MCF 10A (cell line): ENCODE measurements around the gene GPC6. TPM values are rescaled to one million over a fixed set of nuclear protein-coding genes. Genes with fewer than 3 reads are reported as not detected.

Experiments
- BruUV-seq: library from RNA; stranded (reverse); fragments of 400-500 nt; replicated peaks from 2 replicates; lab custom pipeline; 2021; lab: Mats Ljungman, UMichigan
- CTCF ChIA-PET: fragments of 300-600 bp; sonication (Branson Sonifier 250); formaldehyde crosslinking; extraction: SDS; loops from one replicate; lab custom pipeline; 2021; ENCODE audit warnings: antibody characterized with exemption, inconsistent platforms; lab: Yijun Ruan, JAX
- POLR2A ChIA-PET: fragments of 300-600, 350-650 bp; sonication (Branson Sonifier 250); formaldehyde crosslinking; extraction: SDS; loops from one replicate; lab custom pipeline; 2020; ENCODE audit warnings: antibody characterized with exemption, inconsistent platforms; lab: Yijun Ruan, JAX
- DNase-seq: peaks from one replicate; pipeline ENCODE4 v3.0.0-alpha.2; 2018; ENCODE audit not compliant: unreplicated experiment
- H3K27ac Mint-ChIP-seq: one replicate; pipeline ENCODE4 v1.8.0; 2022; ENCODE audit warnings: mild to moderate bottlenecking, low read depth, mixed read lengths; ENCODE audit not compliant: unreplicated experiment
- H3K27me3 Mint-ChIP-seq: one replicate; pipeline ENCODE4 v1.8.0; 2022; ENCODE audit warnings: mixed read lengths; ENCODE audit not compliant: insufficient read depth, unreplicated experiment
- H3K36me3 Mint-ChIP-seq: one replicate; pipeline ENCODE4 v1.8.0; 2022; ENCODE audit warnings: mild to moderate bottlenecking, moderate library complexity, mixed read lengths; ENCODE audit not compliant: insufficient read depth, unreplicated experiment
- H3K4me1 Mint-ChIP-seq: one replicate; pipeline ENCODE4 v1.8.0; 2022; ENCODE audit warnings: mixed read lengths; ENCODE audit not compliant: insufficient read depth, unreplicated experiment
- H3K4me3 Mint-ChIP-seq: one replicate; pipeline ENCODE4 v1.8.0; 2022; ENCODE audit warnings: mild to moderate bottlenecking, moderate library complexity, mixed read lengths; ENCODE audit not compliant: unreplicated experiment
- H3K9me3 Mint-ChIP-seq: one replicate; pipeline ENCODE4 v1.8.0; 2022; ENCODE audit warnings: mixed read lengths; ENCODE audit not compliant: unreplicated experiment
- intact Hi-C: fragments of 100-400 bp; cut with micrococcal nuclease; formaldehyde crosslinking; loops from 2 replicates; pipeline ENCODE4 v1.14.1; 2022
- total RNA-seq: library from RNA; stranded (reverse); gene quantifications from 2 replicates; pipeline ENCODE4 v1.2.3, GENCODE V29; 2022
- TF ChIP-seq, protein P1 (sequence below): fragments of 200-600 bp; IDR thresholded peaks from one replicate; pipeline ENCODE4 v1.8.0; 2022; ENCODE audit warnings: antibody characterized with exemption, mild to moderate bottlenecking; ENCODE audit not compliant: unreplicated experiment

The GPC6 gene
- total RNA-seq, 1 experiment from 2014 or later: 8.4 TPM

DNA sequence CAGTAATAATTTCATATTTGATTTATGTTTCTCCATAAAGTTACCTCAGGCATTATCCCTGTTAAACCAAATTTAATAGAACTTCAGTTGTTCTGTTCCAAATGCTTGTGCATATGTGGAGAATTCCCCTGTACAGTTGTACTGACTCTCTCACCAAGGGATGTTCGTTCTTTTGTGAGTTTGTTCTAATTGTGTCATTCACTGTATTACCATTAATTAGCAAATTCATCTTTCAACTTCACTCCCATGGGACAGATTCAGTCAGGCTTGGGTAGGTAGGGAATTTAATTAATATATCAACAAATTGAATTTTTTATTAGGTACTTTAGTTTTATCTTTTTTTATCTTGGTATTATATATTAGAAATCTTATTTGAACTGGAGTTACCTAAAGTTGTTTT lies 987.5 kb downstream of the GPC6 start:
- no peaks in the 10 kb centered on the region for H3K36me3 Mint-ChIP-seq
- no peak overlapping the region for H3K27ac Mint-ChIP-seq
- no peaks in the 10 kb centered on the region for H3K4me1 Mint-ChIP-seq
- no peak for DNase-seq
- ChIA-PET CTCF (no interaction called here), POLR2A (no interaction called here)
- TF ChIP-seq, protein P1, sequence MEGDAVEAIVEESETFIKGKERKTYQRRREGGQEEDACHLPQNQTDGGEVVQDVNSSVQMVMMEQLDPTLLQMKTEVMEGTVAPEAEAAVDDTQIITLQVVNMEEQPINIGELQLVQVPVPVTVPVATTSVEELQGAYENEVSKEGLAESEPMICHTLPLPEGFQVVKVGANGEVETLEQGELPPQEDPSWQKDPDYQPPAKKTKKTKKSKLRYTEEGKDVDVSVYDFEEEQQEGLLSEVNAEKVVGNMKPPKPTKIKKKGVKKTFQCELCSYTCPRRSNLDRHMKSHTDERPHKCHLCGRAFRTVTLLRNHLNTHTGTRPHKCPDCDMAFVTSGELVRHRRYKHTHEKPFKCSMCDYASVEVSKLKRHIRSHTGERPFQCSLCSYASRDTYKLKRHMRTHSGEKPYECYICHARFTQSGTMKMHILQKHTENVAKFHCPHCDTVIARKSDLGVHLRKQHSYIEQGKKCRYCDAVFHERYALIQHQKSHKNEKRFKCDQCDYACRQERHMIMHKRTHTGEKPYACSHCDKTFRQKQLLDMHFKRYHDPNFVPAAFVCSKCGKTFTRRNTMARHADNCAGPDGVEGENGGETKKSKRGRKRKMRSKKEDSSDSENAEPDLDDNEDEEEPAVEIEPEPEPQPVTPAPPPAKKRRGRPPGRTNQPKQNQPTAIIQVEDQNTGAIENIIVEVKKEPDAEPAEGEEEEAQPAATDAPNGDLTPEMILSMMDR: no peak
- no TSS peak for BruUV-seq
- no peaks in the 10 kb centered on the region for H3K27me3 Mint-ChIP-seq
- no peak overlapping the region for H3K4me3 Mint-ChIP-seq
- intact Hi-C loops: no loop called here
- H3K9me3 Mint-ChIP-seq: no peaks in the 10 kb centered on the region

GRCh38 chr13:94214975-94215374 lies 988.4 kb downstream of the GPC6 start:
- Mint-ChIP-seq H3K9me3 (no peaks in the 10 kb centered on the region), H3K36me3 (no peaks in the 10 kb centered on the region), H3K27ac (no peak overlapping the region), H3K4me1 (no peaks in the 10 kb centered on the region), H3K4me3 (no peak overlapping the region), H3K27me3 (no peaks in the 10 kb centered on the region)
- DNase-seq: no peak
- intact Hi-C loops: no loop called here
- no TSS peak for BruUV-seq
- TF ChIP-seq, protein P1: no peak
- ChIA-PET CTCF (no interaction called here), POLR2A (interaction anchor here (0.7 kb wide), 2 partner anchors 70 kb away, joined by 3 read pairs; no protein-coding TSS in a partner anchor)

- TF ChIP-seq, protein P1: no peak
- intact Hi-C loops: no loop called here
- no peaks in the 10 kb centered on the region for H3K4me1 Mint-ChIP-seq
- no peak overlapping the region for H3K27ac Mint-ChIP-seq
- no peak for DNase-seq
- H3K27me3 Mint-ChIP-seq: no peaks in the 10 kb centered on the region
- no peaks in the 10 kb centered on the region for H3K9me3 Mint-ChIP-seq
- H3K36me3 Mint-ChIP-seq: no peaks in the 10 kb centered on the region
- CTCF ChIA-PET: interaction anchor here (0.7 kb wide), 1 partner anchor 676 kb away, joined by 3 read pairs; no protein-coding TSS in a partner anchor
- no TSS peak for BruUV-seq
- no peak overlapping the region for H3K4me3 Mint-ChIP-seq
- POLR2A ChIA-PET: no interaction called here
Measured at GRCh38 chr13:94216476-94216875, 989.9 kb downstream of the GPC6 start.

DNA sequence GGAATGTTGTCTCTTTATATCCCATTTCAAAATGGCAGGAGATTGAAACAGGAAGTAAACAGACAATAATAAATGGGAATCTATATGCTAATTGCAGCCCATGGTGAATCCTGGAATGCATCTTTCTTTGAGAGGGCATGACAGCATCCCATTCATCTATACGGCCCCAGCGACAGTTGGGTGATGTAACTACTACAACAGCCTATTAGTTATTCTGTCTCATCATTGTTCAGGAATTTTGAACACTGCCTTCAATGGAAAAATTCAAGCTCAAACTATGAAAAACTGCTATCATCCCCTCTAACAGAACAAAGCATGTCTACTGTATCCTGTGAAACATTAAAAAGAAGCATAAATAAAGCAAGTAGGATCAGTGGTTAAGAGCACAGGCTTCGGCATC lies 990.8 kb downstream of the GPC6 start:
- Mint-ChIP-seq H3K4me1 (no peaks in the 10 kb centered on the region), H3K36me3 (no peaks in the 10 kb centered on the region)
- DNase-seq: no peak

More for the DNA sequence above, 990.8 kb downstream of the GPC6 start:
- intact Hi-C loops: no loop called here
- H3K4me3 Mint-ChIP-seq: no peak overlapping the region
- no peaks in the 10 kb centered on the region for H3K27me3 Mint-ChIP-seq
- ChIA-PET CTCF (interaction anchor here (0.6 kb wide), 1 partner anchor 950 kb away, joined by 7 read pairs; no protein-coding TSS in a partner anchor), POLR2A (no interaction called here)
- BruUV-seq: no TSS peak
- no peak overlapping the region for H3K27ac Mint-ChIP-seq
- TF ChIP-seq, protein P1: no peak
- no peaks in the 10 kb centered on the region for H3K9me3 Mint-ChIP-seq
